ENCODE data around the gene TNFAIP8L3.

The TNFAIP8L3 gene

DNA sequence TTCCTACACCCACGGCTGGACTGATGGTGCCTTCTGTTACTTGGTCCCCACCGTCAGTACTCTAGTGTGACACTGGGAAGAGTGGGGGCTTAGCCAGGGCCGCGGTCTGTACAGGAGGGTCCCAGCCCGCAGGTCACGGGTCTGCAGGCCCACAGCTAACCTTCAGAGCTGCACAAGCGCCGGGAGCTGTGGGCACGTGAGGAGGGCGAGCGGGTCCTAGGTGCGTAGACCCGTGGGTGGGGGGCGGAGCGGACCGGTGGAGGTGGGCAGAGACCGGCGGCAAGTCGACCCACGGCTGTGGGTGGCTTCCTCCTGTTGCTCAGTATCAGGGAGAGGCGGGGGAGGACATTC is 1.2 kb downstream of the TNFAIP8L3 start:
- DNase-seq (ENCODE audit: extremely low spot score), result no peak
- POLR2A ChIA-PET, result no interaction called here
- CTCF ChIA-PET, result no interaction called here
- TF ChIP-seq, protein P1, sequence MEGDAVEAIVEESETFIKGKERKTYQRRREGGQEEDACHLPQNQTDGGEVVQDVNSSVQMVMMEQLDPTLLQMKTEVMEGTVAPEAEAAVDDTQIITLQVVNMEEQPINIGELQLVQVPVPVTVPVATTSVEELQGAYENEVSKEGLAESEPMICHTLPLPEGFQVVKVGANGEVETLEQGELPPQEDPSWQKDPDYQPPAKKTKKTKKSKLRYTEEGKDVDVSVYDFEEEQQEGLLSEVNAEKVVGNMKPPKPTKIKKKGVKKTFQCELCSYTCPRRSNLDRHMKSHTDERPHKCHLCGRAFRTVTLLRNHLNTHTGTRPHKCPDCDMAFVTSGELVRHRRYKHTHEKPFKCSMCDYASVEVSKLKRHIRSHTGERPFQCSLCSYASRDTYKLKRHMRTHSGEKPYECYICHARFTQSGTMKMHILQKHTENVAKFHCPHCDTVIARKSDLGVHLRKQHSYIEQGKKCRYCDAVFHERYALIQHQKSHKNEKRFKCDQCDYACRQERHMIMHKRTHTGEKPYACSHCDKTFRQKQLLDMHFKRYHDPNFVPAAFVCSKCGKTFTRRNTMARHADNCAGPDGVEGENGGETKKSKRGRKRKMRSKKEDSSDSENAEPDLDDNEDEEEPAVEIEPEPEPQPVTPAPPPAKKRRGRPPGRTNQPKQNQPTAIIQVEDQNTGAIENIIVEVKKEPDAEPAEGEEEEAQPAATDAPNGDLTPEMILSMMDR (IDR thresholded peaks at IDR 0.05; ENCODE audit: control extremely low read depth, extremely low read depth, low read depth, missing control alignments), result no peak

DNA sequence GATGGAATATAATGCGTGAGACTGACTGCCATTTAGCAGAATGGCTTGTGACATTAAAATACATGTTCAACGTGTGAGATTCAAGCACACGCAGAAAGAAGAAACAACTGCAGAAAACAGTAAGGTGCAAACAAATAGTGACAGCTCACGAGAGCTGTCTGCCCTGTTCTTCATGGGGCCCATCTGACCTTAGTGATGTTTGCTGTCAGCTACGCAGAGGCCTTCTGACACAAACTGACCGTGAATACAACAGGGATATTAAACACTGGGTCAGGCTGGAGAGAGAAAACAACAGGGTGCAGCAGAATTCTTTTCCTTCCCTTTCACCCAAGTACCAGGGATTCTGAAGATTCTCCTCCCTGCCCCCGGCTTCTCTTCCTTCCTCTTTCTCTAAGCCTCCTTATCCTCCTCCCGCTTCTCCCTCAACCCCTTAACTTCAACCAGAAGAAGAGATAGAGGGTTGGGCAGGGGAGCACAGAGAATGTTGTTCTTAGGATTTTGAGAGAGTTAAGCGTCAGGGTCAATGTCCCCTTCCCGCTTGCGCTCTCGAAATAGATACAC is 2.1 kb downstream of the TNFAIP8L3 start:
- CTCF ChIA-PET, result no interaction called here
- POLR2A ChIA-PET, result no interaction called here
- TF ChIP-seq, protein P1 (IDR thresholded peaks at IDR 0.05; ENCODE audit: control extremely low read depth, extremely low read depth, low read depth, missing control alignments), result no peak
- no peak for DNase-seq (ENCODE audit: extremely low spot score)

DNA sequence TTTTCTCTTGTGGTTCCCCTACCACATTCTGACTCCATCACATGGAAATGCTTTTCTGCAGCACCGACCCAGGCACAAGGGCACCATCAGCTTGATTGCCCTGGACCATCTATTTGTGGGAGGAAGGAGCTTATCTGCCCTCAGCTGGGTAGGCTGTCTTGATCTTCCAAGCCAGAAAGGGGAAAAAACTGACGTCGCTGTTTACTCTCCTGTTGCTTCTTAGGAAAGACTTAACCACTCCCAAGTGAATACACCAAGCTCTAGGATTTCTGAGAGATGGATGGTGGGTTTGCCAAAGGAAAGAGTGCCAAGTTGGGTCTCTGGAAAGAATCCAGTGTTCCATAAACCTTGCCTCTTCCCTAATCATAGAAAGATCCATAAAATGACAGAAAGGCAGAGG is 4.0 kb downstream of the TNFAIP8L3 start:
- POLR2A ChIA-PET, result no interaction called here
- DNase-seq (ENCODE audit: extremely low spot score), result no peak
- TF ChIP-seq, protein P1 (IDR thresholded peaks at IDR 0.05; ENCODE audit: control extremely low read depth, extremely low read depth, low read depth, missing control alignments), result no peak
- CTCF ChIA-PET, result interaction anchor here (1.2 to 1.9 kb wide), 2 partner anchors 8 to 12 kb away, joined by 3 to 6 read pairs; no protein-coding TSS in a partner anchor

DNA sequence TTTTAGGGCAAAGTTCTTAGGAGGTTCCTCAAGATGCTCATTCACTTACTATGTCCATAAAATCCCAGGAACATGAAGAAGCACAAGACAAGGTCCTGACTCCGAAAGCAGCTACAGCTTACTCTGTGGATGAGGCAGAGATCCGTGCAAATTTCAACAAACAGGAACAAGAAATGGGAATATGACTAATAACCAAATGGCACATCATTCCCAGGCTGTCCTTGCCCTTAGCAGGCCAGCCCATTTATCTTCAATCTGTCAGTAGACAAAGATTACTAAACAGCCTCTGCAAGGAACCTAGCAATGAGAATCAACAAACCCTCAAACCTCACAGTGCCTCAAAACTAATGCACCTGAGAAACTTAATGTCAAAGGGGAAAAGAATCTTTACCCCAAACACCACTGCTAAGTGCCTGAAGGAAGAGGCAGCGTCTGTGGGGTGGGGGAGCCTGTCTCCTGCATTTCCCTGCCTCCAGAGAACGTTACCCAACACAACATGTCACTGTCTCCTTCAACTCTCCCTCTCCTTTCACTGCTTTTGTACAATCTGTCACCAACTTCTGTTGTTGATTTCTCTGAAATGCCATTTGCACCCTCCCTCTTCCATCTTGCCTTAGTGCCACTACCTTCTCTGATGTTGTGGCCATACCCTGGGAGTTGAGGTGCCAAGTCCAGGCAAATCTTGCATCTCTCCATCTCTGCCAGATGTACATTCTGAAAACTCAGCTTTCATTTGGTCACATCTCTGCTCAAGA is 4.8 kb downstream of the TNFAIP8L3 start:
- DNase-seq (ENCODE audit: extremely low spot score), result no peak
- ChIA-PET CTCF (interaction anchor here (1.2 to 3.4 kb wide), 3 partner anchors 7 to 11 kb away, joined by 3 to 14 read pairs (median 6); no protein-coding TSS in a partner anchor), POLR2A (no interaction called here)
- TF ChIP-seq, protein P1 (IDR thresholded peaks at IDR 0.05; ENCODE audit: control extremely low read depth, extremely low read depth, low read depth, missing control alignments), result no peak

DNA sequence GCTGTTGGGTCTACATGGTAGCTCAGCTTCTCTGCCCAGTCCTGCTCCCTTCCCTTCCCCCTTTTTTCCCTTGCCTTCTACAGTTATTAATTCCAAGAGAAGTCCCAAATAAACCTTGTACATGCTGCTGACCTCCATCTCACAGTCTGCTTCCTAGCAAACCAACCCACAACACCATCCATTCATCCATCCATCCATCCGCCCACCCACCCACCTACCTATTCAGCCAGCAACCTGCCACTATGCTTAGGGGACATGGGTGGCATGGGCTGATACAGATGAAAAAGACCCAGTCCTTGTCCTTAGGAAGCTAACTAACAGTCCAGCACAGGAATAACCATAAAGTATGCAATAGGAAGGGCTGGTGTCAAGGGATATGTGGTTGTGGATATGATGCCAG is 5.7 kb downstream of the TNFAIP8L3 start:
- ChIA-PET CTCF (interaction anchor here (3.4 kb wide), 1 partner anchor 10 kb away, joined by 14 read pairs; no protein-coding TSS in a partner anchor), POLR2A (no interaction called here)
- TF ChIP-seq, protein P1 (IDR thresholded peaks at IDR 0.05; ENCODE audit: control extremely low read depth, extremely low read depth, low read depth, missing control alignments), result no peak
- no peak for DNase-seq (ENCODE audit: extremely low spot score)

DNA sequence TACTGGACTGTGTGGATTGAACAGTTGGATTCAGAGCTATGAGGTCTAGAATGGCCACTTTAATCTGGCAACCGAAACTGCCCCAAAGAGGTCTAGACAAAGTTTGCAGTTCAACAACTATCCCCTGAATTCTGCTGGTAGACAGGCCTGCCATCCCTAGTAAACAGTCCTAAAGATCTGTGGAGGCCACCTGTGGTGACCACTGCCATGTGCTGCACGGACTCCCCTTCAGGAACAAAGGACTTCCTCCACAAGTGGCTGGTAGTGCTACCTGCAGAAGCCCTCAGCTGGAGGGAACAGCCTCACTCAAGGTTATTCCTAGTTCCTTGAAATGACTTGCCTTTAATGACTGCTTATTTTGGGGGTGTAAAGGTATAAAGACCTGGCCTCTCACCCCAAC is 6.1 kb downstream of the TNFAIP8L3 start:
- TF ChIP-seq, protein P1 (IDR thresholded peaks at IDR 0.05; ENCODE audit: control extremely low read depth, extremely low read depth, low read depth, missing control alignments), result no peak
- ChIA-PET POLR2A (no interaction called here), CTCF (interaction anchor here (3.4 kb wide), 1 partner anchor 10 kb away, joined by 14 read pairs; no protein-coding TSS in a partner anchor)
- DNase-seq (ENCODE audit: extremely low spot score), result no peak

Measured in GM10248 (cell line).